Coronary artery (tissue), 2 donors: Measurements from ENCODE around the gene NEK11.
A peak's percentile ranks its signal among the peaks of the same experiment; 100 is the strongest.
"Not testable (repeated sequence)": the region's sequence is repeated elsewhere in the genome, so short reads cannot be mapped to it uniquely, and the experiment has no call there.

ENCODE experiments used
- DNase-seq: peaks from one replicate; pipeline ENCODE4 v3.0.0-alpha.2; 2017; ENCODE audit warnings: low spot score
- H3K27ac ChIP-seq, 2 donors: fragments of 200-600 bp; sonication (generic); one replicate each; pipeline ENCODE4 v1.5.1; 2016 to 2019
- H3K4me3 ChIP-seq: fragments of 200-600 bp; sonication (generic); 2 replicates; pipeline ENCODE4 v1.5.1; 2016; ENCODE audit warnings: mild to moderate bottlenecking, moderate library complexity
- TF ChIP-seq, protein P1 (sequence below): fragments of 200-600 bp; sonication (generic); IDR thresholded peaks from one replicate; pipeline ENCODE4 v1.5.1; 2019; ENCODE audit warnings: antibody characterized with exemption

The NEK11 gene

DNA sequence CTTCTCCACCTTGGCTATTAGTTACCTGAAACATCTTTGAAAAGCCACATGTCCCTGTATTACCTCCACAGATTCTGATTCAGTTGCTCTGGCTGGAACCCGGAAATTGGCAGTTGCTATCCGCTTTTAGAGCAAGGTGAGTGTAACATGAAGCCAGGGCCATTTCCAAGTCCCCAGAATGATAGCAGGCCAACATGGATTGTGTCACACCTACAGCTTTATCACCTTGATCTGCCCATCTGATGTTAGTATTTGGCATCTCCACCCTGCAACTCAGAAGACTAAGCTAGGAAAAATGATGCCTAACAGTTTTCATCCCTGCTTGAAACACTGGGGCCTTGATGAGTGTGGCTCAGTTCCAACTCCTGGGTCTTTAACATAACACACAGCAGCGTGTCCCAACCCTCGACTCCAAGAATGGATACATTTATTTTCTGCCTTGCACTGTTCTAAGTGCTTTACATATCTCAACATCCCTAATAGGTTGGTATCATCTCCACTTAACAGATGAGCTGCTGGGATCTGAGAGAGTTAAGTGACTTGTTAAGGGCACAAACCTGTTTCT is 333.6 kb downstream of the NEK11 start:
- Histone ChIP-seq H3K27ac (no peak overlapping the region), H3K4me3 (no peak overlapping the region)
- TF ChIP-seq, protein P1, sequence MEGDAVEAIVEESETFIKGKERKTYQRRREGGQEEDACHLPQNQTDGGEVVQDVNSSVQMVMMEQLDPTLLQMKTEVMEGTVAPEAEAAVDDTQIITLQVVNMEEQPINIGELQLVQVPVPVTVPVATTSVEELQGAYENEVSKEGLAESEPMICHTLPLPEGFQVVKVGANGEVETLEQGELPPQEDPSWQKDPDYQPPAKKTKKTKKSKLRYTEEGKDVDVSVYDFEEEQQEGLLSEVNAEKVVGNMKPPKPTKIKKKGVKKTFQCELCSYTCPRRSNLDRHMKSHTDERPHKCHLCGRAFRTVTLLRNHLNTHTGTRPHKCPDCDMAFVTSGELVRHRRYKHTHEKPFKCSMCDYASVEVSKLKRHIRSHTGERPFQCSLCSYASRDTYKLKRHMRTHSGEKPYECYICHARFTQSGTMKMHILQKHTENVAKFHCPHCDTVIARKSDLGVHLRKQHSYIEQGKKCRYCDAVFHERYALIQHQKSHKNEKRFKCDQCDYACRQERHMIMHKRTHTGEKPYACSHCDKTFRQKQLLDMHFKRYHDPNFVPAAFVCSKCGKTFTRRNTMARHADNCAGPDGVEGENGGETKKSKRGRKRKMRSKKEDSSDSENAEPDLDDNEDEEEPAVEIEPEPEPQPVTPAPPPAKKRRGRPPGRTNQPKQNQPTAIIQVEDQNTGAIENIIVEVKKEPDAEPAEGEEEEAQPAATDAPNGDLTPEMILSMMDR, result no peak
- no peak for DNase-seq

DNA sequence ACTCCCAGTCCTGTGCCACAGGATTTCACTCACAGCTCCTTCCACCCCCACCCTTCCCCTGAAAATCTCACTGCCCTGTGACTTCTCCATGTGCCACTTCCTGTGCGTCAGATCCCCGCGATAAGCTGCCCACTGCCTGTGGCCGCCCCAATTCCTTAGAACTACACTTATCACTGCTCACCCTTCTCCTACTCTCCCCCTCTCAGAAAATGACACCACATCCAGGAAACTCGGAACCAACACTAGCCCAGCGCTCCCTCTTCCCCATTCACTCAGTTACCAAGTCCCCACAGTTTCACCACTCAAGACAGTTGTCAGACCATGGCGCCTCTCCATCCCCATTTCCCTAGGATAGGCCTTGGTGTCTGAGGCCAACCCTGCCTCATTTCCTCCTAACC is 334.4 kb downstream of the NEK11 start:
- H3K4me3 ChIP-seq, result peak overlapping the region; percentile 78
- not testable (repeated sequence) for DNase-seq
- peak overlapping the region in 1 of 2 donors; percentile 77 for H3K27ac ChIP-seq

DNA sequence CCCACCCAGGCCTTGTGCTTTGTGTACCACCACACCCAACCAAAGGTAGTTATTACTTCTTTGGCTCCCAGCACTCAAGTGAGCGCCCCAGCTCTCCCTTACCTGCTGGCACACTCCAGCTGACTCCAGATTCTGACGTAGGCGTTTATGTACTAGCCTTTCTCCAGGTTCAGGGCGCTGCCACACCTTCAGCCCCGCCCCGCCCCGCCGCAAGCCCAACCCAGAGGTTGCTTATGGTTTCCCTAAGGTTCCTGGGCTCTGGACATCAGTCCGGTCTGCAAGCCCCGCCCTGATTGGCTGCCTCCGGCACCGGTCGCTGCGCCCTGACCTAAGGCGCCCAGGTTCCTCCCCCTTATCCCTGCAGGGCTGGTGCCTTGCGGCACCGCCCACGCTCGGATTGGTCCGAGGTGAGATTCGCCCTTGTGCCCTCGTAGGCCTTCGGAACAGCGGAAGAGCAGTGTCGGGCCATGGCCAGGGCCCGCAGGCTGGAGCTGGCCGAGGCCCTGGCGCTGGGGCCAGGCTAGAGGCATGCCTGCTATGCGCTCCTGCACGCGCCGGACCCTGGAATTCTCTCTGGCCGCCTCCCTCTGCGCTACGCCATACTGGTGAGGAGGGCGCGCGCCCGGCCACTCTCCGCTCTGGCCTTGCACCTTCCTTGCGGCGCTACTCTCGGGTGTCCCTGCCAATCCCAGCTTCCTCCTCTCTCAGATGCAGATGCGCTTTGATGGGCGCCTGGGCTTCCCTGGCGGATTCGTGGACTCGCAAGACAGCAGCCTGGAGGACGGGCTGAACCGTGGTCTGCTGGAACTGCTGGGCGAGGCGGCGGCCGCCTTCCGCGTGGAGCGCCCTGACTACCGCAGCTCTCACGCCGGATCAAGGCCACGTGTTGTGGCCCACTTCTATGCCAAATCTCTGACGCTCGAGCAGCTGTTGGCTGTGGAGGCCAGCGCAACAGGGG is 335.1 kb downstream of the NEK11 start:
- Histone ChIP-seq H3K27ac (peak overlapping the region in 1 of 2 donors; percentile 77), H3K4me3 (peak overlapping the region; percentile 78)
- no peak for DNase-seq
- TF ChIP-seq, protein P1, result no peak

DNA sequence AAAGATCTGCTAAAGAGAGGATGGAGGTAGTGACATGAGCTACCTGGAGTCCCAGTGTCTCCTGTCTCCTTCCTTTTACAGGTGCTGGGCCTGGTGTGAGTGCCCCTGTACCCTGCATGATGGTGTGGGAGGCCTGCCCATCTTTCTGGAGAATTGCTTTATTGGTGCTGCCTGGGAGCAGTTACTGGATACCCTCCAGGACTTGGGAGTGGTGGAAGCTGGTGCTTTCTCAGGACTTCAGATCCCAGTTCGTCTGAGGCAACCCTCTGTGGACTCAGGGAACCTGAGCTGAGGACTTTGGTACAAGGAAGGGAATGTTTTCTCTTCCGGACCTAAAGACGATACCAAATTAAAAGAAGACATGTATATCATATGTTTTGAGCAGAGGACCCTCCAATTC is 336.6 kb downstream of the NEK11 start:
- Histone ChIP-seq H3K4me3 (no peak overlapping the region), H3K27ac (no peak overlapping the region)
- no peak for DNase-seq
- TF ChIP-seq, protein P1, result no peak

DNA sequence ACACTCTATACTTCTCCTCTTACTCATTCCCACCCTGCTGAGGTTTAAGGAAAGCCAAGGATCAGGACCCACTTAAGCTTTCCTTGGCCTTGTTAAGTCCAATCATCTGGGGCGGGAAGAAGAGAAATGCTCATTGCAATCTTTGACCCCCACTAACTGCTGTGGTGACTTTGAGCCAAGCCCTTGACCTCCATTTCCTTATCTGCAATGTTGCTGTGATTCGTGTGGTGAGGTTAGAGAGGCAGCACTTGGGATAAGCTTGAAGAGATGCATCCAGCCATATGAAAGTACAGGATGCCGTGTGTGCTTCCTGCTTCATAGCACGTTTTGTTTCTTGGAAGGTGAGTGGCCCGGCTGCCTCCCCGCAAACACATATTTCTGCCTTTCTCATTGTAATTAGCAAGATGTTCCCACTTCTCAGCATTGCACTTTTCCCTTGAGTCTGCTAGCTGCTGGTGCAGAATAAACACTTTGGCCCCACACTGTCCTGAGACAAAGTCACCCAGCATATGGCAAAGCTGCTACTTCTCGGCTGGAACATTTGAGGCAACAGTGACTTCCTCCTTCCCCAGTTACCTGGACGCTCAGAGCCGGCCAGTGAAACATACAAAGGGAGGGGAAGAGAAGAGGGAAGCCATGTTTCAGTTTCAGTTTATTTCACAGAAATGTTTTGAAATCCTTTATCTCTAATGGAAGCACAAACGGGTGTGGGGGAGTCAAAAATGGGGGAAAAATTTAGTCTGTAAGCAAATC is 344.4 kb downstream of the NEK11 start:
- TF ChIP-seq, protein P1, result no peak
- DNase-seq, result no peak
- Histone ChIP-seq H3K4me3 (no peak overlapping the region), H3K27ac (no peak overlapping the region)

DNA sequence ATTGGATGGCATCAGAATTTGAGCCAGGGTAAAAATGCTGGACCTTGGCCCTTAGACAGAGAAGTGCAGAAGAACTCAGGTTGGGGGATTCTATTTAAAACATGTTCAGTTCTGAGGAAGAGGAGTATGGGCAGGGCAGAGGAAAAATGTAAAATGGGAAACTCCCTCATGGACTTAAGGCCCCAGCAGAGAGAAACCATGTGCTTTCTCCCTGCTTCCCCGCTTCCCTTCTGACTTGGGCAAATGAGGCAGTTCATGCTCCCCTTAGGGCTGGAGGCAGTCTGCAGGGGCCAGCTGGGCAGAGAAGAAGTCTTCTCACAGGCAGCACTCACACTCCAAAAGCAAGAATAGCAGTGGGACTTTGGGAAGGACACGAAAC is 345.0 kb downstream of the NEK11 start:
- Histone ChIP-seq H3K4me3 (no peak overlapping the region), H3K27ac (no peak overlapping the region)
- TF ChIP-seq, protein P1, result no peak
- DNase-seq, result no peak

DNA sequence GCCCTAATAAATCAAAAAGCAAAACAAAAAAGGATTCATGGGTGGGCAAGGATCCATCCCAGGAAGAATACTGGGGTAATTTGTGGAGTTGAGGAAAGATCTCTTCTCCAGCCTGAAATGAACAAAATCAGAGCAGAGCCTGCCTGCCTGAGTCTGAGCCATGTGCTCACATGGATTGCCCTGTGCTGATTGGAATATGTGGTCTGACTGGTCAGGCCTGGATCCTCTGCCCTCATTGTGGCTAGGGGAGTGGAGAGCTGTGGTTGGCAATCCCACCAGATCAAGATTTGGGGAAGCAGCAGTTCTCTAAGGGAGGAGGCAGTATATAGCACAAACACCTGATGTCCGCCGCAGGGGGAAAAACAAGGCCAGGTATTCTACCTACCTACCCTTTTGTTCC is 348.1 kb downstream of the NEK11 start:
- DNase-seq, result no peak
- Histone ChIP-seq H3K4me3 (no peak overlapping the region), H3K27ac (no peak overlapping the region)
- TF ChIP-seq, protein P1, result no peak

DNA sequence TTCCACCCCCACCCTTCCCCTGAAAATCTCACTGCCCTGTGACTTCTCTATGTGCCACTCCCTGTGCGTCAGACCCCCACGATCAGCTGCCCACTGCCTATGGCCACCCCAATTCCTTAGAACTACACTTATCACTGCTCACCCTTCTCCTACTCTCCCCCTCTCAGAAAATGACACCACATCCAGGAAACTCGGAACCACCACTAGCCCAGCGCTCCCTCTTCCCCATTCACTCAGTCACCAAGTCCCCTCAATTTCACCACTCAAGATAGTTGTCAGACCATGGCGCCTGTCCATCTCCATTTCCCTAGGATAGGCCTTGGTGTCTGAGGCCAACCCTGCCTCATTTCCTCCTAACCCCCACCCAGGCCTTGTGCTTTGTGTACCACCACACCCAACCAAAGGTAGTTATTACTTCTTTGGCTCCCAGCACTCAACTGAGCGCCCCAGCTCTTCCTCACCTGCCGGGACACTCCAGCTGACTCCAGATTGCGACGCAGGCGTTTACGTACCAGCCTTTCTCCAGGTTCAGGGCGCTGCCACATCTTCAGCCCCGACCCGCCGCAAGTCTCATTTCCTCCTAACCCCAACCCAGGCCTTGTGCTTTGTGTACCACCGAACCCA is 354.3 kb downstream of the NEK11 start:
- Histone ChIP-seq H3K27ac (peak overlapping the region; percentile 83 to 85), H3K4me3 (peak overlapping the region; percentile 88)
- DNase-seq, result not testable (repeated sequence)
